HG03108 (cell line): ENCODE measurements around the gene EFHD2.
"Not testable (repeated sequence)": the region's sequence is repeated elsewhere in the genome, so short reads cannot be mapped to it uniquely, and the experiment has no call there.

Source experiments
- ATAC-seq: cut with Tn5 transposase; IDR thresholded peaks from one replicate; pipeline ENCODE4 v1.9.1; 2021; ENCODE audit warnings: moderate library complexity; ENCODE audit not compliant: unreplicated experiment

The EFHD2 gene

DNA sequence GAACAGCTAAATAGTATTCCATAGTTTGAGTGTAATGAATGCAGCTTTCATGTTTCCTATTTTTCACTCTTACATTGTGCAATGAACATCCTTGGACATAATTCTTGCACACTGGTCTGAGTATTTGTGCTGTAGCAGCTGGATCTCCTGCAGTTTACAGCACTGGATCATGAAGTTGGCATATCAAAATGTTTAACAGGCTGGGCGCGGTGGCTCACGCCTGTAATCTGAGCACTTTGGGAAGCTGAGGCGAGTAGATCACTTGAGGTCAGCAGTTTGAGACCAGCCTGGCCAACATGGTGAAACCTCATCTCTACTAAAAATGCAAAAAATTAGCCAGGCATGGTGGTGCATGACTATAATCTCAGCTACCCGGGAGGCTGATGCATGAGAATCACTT lies 61.4 kb downstream of the EFHD2 start:
- ATAC-seq, result not testable (repeated sequence)

DNA sequence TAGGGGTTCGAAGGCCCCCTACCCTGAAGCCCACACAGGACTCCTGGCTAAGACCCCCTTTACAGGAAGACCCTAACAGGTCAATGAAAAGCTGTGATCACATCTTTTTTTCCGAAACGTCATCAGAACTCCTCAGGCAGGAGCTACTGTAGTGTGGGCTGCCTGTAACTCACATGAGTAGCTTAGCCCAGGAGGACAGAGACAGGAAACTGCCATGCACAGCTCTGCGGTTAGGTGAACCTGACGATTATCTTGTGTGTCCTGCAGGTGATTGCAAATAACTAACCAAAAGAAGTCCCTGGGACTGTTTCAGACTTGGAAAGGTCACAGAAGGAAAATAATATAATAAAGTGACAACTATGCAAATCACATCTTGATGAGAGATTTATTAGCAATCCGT lies 62.0 kb downstream of the EFHD2 start:
- not testable (repeated sequence) for ATAC-seq

DNA sequence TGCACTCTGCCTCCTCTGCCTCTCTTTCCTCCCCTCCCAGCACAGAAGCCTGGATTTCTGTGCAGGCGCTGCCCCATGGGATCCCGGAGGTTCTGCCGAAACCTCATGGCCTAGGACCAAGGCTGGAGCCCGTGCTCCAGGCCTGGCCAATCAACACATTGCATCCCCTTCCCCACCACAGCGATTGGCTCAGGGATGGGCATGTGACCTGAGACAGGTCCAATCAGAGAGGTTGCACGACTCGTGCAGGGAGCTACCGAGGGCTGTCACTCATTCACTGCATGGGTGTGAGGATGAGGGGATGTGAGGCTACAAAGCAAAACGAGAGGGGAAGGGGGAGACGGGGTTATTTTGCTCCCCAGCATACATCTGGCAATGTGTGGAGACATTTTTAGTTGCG lies 62.9 kb downstream of the EFHD2 start:
- no peak for ATAC-seq

DNA sequence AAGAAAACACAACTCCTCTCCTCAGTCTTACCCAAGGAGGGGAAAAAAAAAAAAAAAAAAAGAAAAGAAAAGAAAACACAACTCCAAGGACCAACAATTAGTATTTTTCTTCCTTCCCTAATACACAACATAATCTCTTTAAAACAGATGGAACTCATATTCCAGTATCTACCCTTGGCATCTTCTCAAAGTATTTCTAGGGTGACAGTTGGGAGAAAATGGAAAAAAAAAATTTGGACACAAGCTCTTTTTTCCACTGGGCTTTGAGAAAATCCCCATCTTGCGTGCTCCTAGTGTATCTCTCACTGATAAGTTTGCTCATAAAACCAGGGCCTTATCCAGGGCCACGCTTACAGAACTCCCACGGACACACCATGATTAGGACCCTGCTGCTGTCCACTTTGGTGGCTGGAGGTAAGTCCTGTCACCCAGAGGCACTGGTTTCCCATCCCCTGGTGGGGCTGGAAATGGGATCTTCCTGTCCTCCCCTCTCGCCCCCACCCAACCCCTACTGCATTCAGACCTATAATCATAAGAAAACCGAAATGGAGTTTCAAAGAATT lies 66.1 kb downstream of the EFHD2 start, which contains the start of gene CELA2B:
Gene CELA2B (plus strand): TSS at position 353 of the 563 bp plus-strand sequence. CDS start 22 bp downstream, at position 375.
- no peak for ATAC-seq

DNA sequence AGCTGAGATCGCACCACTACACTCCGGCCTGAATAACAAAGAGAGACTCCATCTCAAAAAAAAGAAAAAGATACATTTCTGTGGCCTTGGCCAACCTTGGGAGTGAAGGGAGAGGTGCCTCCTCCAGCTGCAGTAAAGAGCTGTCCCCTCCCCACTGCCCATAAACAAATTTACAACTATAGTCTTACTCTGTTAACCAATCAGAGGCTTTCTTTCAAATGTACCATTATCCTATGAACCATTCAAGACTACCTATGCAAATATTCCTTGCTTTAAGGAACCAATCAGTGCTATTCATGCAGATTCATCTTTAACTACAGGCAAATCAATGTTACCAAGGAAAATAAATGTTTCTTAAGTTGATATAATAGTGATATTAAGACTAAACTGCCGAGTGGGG lies 67.2 kb downstream of the EFHD2 start:
- no peak for ATAC-seq

DNA sequence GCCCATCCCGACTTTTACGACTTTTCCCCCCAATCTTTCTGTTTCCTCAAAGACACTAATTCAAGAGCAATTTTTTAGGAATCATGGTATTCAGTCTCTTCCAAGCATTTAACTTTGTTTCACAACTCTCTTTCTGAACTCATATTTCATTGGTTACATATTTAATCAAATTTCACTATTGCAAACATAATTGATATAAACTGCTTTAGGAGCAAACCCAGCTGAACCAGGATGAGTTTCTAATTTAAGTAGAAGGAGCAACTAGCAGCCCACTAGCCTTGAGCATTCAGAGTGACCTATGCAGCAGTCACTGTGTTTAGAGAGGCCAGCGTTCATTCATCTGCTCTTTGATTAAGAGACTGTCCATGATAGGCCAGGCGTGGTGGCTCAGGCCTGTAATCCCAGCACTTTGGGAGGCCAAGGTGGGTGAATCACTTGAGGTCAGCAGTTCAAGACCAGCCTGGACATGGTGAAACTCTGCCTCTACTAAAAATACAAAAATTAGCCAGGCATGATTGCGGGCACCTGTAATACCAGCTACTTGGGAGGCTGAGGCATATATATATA lies 68.0 kb downstream of the EFHD2 start:
- ATAC-seq, result no peak
